ENCODE measurements around the gene CDH13. TPM values are rescaled to one million over a fixed set of nuclear protein-coding genes. Genes with fewer than 3 reads are reported as not detected.

Gene CDH13
- total and polyA plus RNA-seq, 9 donors: 1.9 to 34.2 (median 4.8) TPM

DNA sequence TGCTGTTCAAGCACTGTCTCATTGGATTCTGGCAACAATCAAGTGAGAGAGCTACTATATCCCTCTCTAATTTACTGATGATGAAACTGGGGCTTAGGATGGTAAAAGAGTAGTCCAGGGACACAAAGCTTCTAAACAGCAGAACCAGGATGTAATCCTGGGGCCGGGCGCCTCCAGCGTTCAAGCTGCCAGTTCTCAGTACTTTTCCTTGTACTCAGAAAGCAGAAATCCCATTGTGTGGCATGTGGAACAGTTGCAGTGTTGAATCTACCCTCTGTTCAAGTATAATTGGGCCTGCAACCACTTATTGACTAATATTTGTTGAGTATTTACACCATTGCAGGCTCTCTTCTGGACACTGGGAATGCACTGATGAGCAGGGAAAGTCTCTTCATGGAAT lies 14.5 kb upstream of the CDH13 start:
- no peak for DNase-seq
- no peaks in the 10 kb centered on the region for H3K9me3 ChIP-seq
- H3K36me3 ChIP-seq: no peaks in the 10 kb centered on the region
- H3K4me1 ChIP-seq (ENCODE audit: insufficient read depth): no peaks in the 10 kb centered on the region
- WGBS, 3 donors: 73 to 84% (median 75%) methylated on average over 3 of the region's 3 CpGs
- no peak overlapping the region for H3K27ac ChIP-seq
- no peak overlapping the region for H3K4me3 ChIP-seq
- no peaks in the 10 kb centered on the region for H3K27me3 ChIP-seq
- intact Hi-C loops (cut with DNase I): no loop called here
- no peak for TF ChIP-seq POLR2A (IDR thresholded peaks at IDR 0.05)
- no peak for TF ChIP-seq EP300 (IDR thresholded peaks at IDR 0.05)
- TF ChIP-seq, protein P1, sequence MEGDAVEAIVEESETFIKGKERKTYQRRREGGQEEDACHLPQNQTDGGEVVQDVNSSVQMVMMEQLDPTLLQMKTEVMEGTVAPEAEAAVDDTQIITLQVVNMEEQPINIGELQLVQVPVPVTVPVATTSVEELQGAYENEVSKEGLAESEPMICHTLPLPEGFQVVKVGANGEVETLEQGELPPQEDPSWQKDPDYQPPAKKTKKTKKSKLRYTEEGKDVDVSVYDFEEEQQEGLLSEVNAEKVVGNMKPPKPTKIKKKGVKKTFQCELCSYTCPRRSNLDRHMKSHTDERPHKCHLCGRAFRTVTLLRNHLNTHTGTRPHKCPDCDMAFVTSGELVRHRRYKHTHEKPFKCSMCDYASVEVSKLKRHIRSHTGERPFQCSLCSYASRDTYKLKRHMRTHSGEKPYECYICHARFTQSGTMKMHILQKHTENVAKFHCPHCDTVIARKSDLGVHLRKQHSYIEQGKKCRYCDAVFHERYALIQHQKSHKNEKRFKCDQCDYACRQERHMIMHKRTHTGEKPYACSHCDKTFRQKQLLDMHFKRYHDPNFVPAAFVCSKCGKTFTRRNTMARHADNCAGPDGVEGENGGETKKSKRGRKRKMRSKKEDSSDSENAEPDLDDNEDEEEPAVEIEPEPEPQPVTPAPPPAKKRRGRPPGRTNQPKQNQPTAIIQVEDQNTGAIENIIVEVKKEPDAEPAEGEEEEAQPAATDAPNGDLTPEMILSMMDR (IDR thresholded peaks at IDR 0.05): no peak

- intact Hi-C loops (cut with DNase I): no loop called here
- TF ChIP-seq POLR2A (IDR thresholded peaks at IDR 0.05): no peak
- no peaks in the 10 kb centered on the region for H3K4me1 ChIP-seq (ENCODE audit: insufficient read depth)
- 67 to 81% (median 69%) methylated on average over 4 of the region's 4 CpGs for WGBS, 3 donors
- no peak overlapping the region for H3K27ac ChIP-seq
- H3K27me3 ChIP-seq: no peaks in the 10 kb centered on the region
- no peak for DNase-seq
- no peaks in the 10 kb centered on the region for H3K9me3 ChIP-seq
- no peak overlapping the region for H3K4me3 ChIP-seq
- no peaks in the 10 kb centered on the region for H3K36me3 ChIP-seq
These were observed 10.4 kb upstream of the CDH13 start for GRCh38 chr16:82616356-82616755.

DNA sequence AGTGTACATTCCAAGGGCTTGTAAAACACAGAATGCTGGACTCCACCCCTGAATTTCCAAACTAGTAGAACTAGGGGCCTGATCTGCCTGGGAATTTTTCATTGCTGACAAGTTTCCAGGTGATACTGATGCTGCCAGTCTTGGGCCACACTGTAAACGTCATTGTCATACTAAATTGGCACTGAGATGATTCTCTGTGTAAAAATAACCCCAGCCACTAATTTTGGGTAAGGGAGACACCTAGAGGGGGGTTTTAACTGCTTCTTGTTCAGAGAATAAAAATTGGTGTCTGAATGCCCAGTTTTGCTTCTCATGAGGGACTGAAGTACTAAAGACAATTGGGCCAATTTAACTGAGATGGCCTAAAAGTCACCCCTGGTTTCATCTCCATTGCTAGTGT lies 5.0 kb upstream of the CDH13 start:
- H3K27ac ChIP-seq: no peak overlapping the region
- no peaks in the 10 kb centered on the region for H3K9me3 ChIP-seq
- H3K27me3 ChIP-seq: no peaks in the 10 kb centered on the region
- WGBS, 3 donors: 6 to 12% (median 7%) methylated on average over 1 of the region's 1 CpG
- H3K4me3 ChIP-seq: no peak overlapping the region
- no peaks in the 10 kb centered on the region for H3K4me1 ChIP-seq (ENCODE audit: insufficient read depth)
- intact Hi-C loops (cut with DNase I): no loop called here
- DNase-seq: no peak
- H3K36me3 ChIP-seq: no peaks in the 10 kb centered on the region
- TF ChIP-seq EP300 (IDR thresholded peaks at IDR 0.05) (no peak), POLR2A (IDR thresholded peaks at IDR 0.05) (no peak)
- TF ChIP-seq, protein P1 (IDR thresholded peaks at IDR 0.05): no peak

DNA sequence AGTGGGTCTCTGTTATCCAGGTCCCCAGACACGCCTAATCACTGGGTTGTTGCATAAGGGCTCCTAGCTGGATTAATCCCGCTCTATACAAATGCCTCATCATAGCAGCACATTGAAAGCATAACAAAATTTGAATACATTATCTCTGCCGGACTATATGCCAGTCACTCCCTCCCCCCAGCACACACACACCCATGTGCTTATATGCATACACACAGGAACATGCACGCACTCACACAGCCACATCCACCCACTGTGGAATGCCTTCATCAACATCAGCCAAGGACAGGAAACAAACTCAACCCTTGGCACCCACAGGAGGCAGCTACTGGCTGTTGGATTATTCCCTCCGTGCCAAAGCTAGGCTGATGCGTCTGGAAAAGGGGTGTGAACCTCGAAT lies 3.5 kb upstream of the CDH13 start:
- H3K36me3 ChIP-seq: no peaks in the 10 kb centered on the region
- no peaks in the 10 kb centered on the region for H3K4me1 ChIP-seq (ENCODE audit: insufficient read depth)
- no peaks in the 10 kb centered on the region for H3K27me3 ChIP-seq
- H3K27ac ChIP-seq: no peak overlapping the region
- no peak overlapping the region for H3K4me3 ChIP-seq
- H3K9me3 ChIP-seq: no peaks in the 10 kb centered on the region
- intact Hi-C loops (cut with DNase I): no loop called here
- DNase-seq: no peak
- 54 to 72% (median 67%) methylated on average over 7 of the region's 7 CpGs for WGBS, 3 donors
- TF ChIP-seq EP300 (IDR thresholded peaks at IDR 0.05) (no peak), POLR2A (IDR thresholded peaks at IDR 0.05) (no peak)
- TF ChIP-seq, protein P1 (IDR thresholded peaks at IDR 0.05): no peak

GRCh38 chr16:82625066-82625968 lies 1.5 kb upstream of the CDH13 start:
- no peak overlapping the region for H3K27ac ChIP-seq
- WGBS, 3 donors: 60 to 76% (median 65%) methylated on average over 8 of the region's 8 CpGs
- no peaks in the 10 kb centered on the region for H3K36me3 ChIP-seq
- no peaks in the 10 kb centered on the region for H3K4me1 ChIP-seq (ENCODE audit: insufficient read depth)
- no peaks in the 10 kb centered on the region for H3K27me3 ChIP-seq
- no peaks in the 10 kb centered on the region for H3K9me3 ChIP-seq
- TF ChIP-seq POLR2A (IDR thresholded peaks at IDR 0.05): no peak
- TF ChIP-seq, protein P1 (IDR thresholded peaks at IDR 0.05): no peak
- no peak for TF ChIP-seq EP300 (IDR thresholded peaks at IDR 0.05)
- no peak overlapping the region for H3K4me3 ChIP-seq
- intact Hi-C loops (cut with DNase I): no loop called here
- DNase-seq: no peak
